Fibroblast of lung (primary cell): ENCODE data around the gene TMX4. TPM values are rescaled to one million over a fixed set of nuclear protein-coding genes. Genes with fewer than 3 reads are reported as not detected.

Experiments used
- DNase-seq, 2 donors: peaks; one replicate each; pipeline versions ENCODE4 v3.0.0 to v3.0.0-alpha.2; 2010; ENCODE audit warnings: low read depth in 2 of 2
- H2AFZ ChIP-seq: 2 replicates; pipeline ENCODE4 v1.5.1; 2012; ENCODE audit warnings: low read length, control low read depth, inconsistent platforms
- H3K27ac ChIP-seq: 2 replicates; pipeline ENCODE4 v1.5.1; 2011; ENCODE audit warnings: low read length, control low read depth; ENCODE audit not compliant: insufficient read depth
- H3K27me3 ChIP-seq: 2 replicates; pipeline ENCODE4 v1.5.1; 2011; ENCODE audit warnings: mild to moderate bottlenecking, low read length; ENCODE audit not compliant: control insufficient read depth, insufficient read depth
- H3K36me3 ChIP-seq: 2 replicates; pipeline ENCODE4 v1.5.1; 2011; ENCODE audit warnings: low read length; ENCODE audit not compliant: control insufficient read depth, insufficient read depth
- H3K4me1 ChIP-seq: 2 replicates; pipeline ENCODE4 v1.5.1; 2011; ENCODE audit warnings: low read length; ENCODE audit not compliant: control insufficient read depth, insufficient read depth; ENCODE audit errors: extremely low read depth
- H3K4me2 ChIP-seq: 2 replicates; pipeline ENCODE4 v1.5.1; 2011; ENCODE audit warnings: low read length, control low read depth; ENCODE audit not compliant: insufficient read depth; ENCODE audit errors: extremely low read depth
- H3K4me3 ChIP-seq, 4 experiments: fragments of 200-600 bp in 1 of 4; sonication (generic) in 1 of 4; replicated peaks in 1 of 4; 2 replicates each; pipeline ENCODE4 v1.5.1; 2011 to 2016; ENCODE audit warnings: low read length in 4 of 4, low read depth in 3 of 4, mild to moderate bottlenecking in 3 of 4, control low read depth in 2 of 4, inconsistent platforms in 1 of 4, mixed read lengths in 1 of 4; ENCODE audit not compliant: insufficient read depth in 1 of 4; ENCODE audit errors: control extremely low read depth in 1 of 4
- H3K79me2 ChIP-seq: 2 replicates; pipeline ENCODE4 v1.5.1; 2012; ENCODE audit warnings: mild to moderate bottlenecking, low read length, inconsistent platforms; ENCODE audit not compliant: control insufficient read depth, insufficient read depth
- H3K9ac ChIP-seq: 2 replicates; pipeline ENCODE4 v1.5.1; 2011; ENCODE audit warnings: mild to moderate bottlenecking, low read length, control low read depth; ENCODE audit not compliant: insufficient read depth
- H3K9me3 ChIP-seq: 2 replicates; pipeline ENCODE4 v1.5.1; 2012; ENCODE audit warnings: low read depth, low read length; ENCODE audit not compliant: control insufficient read depth, insufficient read depth
- H4K20me1 ChIP-seq: 2 replicates; pipeline ENCODE4 v1.5.1; 2011; ENCODE audit warnings: low read length; ENCODE audit not compliant: control insufficient read depth, insufficient read depth; ENCODE audit errors: extremely low read depth
- CTCF ChIP-seq, 2 donors: IDR thresholded peaks in 1 of 2; conservative IDR thresholded peaks in 1 of 2; 1 replicate in 1 of 2; 2 replicates in 1 of 2; pipeline ENCODE4 v1.5.1; 2011 to 2012; ENCODE audit warnings: low read length in 2 of 2, control low read depth in 1 of 2, inconsistent platforms in 1 of 2, low read depth in 1 of 2, mild to moderate bottlenecking in 1 of 2
- EZH2 ChIP-seq: IDR thresholded peaks from 2 replicates; pipeline ENCODE4 v1.5.1; 2012; ENCODE audit warnings: low read length, control low read depth, mild to moderate bottlenecking; ENCODE audit errors: missing control alignments
- polyA plus RNA-seq, 2 donors: library from polyadenylated mRNA; depleted of rRNA in 1 of 2; stranded (reverse) in 1 of 2; unstranded in 1 of 2; fragments of >200 nt; gene quantifications; 2 replicates each; pipeline ENCODE4 v1.2.1, GENCODE V29; 2011 to 2012; ENCODE audit warnings: missing spikeins in 1 of 2
- total RNA-seq: library from RNA; depleted of rRNA; stranded (reverse); fragments of >200 nt; gene quantifications from 2 replicates; pipeline ENCODE4 v1.2.1, GENCODE V29; 2014

The TMX4 gene
- total and polyA plus RNA-seq, 2 donors (not counting 1 experiment from before 2014, with no cell fraction given), result 20.5 to 21.2 TPM

DNA sequence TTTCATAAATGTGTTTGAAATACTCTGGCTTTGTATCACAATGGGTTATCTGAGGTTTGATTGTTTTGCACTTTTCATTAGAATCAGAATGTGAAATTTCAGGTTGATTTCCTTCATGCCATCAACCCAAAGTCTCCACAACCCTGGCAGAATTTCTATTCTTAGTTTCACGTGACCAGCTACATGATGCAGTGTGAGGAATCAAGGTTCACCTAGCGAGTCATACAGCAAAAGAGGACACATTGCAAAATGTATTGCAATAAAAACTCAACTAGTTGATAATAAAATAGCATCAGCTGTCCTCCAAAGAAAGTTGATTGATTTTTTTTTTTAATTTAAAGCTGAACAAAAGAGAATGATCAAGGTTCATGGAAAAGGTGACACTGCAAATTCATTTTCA is 81.5 kb downstream of the TMX4 start:
- Histone ChIP-seq H3K27ac (no peak overlapping the region), H3K9me3 (no peaks in the 10 kb centered on the region), H4K20me1 (no peaks in the 10 kb centered on the region), H3K4me1 (no peaks in the 10 kb centered on the region), H3K9ac (no peak overlapping the region), H3K27me3 (no peaks in the 10 kb centered on the region), H2AFZ (no peak overlapping the region), H3K79me2 (no peaks in the 10 kb centered on the region), H3K36me3 (no peaks in the 10 kb centered on the region), H3K4me2 (no peak overlapping the region), H3K4me3 (no peak overlapping the region)
- no peak for TF ChIP-seq EZH2
- TF ChIP-seq CTCF (conservative IDR thresholded peaks at IDR 0.05 in 1 of 2, IDR thresholded peaks at IDR 0.05 in 1 of 2; ENCODE audit: low read depth in 1 of 2, low read length in 2 of 2), result no peak
- no peak for DNase-seq

GRCh38 chr20:7937328-7937727 is 82.2 kb downstream of the TMX4 start:
- Histone ChIP-seq H3K27me3 (no peaks in the 10 kb centered on the region), H3K27ac (no peak overlapping the region), H2AFZ (no peak overlapping the region), H3K4me3 (no peak overlapping the region), H3K36me3 (no peaks in the 10 kb centered on the region), H3K9me3 (no peaks in the 10 kb centered on the region), H3K4me2 (no peak overlapping the region), H4K20me1 (no peaks in the 10 kb centered on the region), H3K4me1 (no peaks in the 10 kb centered on the region), H3K9ac (no peak overlapping the region), H3K79me2 (no peaks in the 10 kb centered on the region)
- no peak for DNase-seq
- no peak for TF ChIP-seq EZH2
- no peak for TF ChIP-seq CTCF (conservative IDR thresholded peaks at IDR 0.05 in 1 of 2, IDR thresholded peaks at IDR 0.05 in 1 of 2; ENCODE audit: low read depth in 1 of 2, low read length in 2 of 2)

GRCh38 chr20:7935027-7935551 is 84.5 kb downstream of the TMX4 start:
- no peaks in the 10 kb centered on the region for H3K36me3 ChIP-seq
- DNase-seq, result no peak
- no peaks in the 10 kb centered on the region for H3K27me3 ChIP-seq
- TF ChIP-seq EZH2 (no peak), CTCF (conservative IDR thresholded peaks at IDR 0.05 in 1 of 2, IDR thresholded peaks at IDR 0.05 in 1 of 2; ENCODE audit: low read depth in 1 of 2, low read length in 2 of 2) (no peak)
- H4K20me1 ChIP-seq, result no peaks in the 10 kb centered on the region
- H3K4me2 ChIP-seq, result no peak overlapping the region
- no peak overlapping the region for H3K4me3 ChIP-seq
- no peak overlapping the region for H3K27ac ChIP-seq
- no peaks in the 10 kb centered on the region for H3K79me2 ChIP-seq
- H2AFZ ChIP-seq, result no peak overlapping the region
- no peaks in the 10 kb centered on the region for H3K9me3 ChIP-seq
- no peaks in the 10 kb centered on the region for H3K4me1 ChIP-seq
- H3K9ac ChIP-seq, result no peak overlapping the region
